Heart right ventricle (tissue), 16 donors: ENCODE data around the gene NUDT17. TPM values are rescaled to one million over a fixed set of nuclear protein-coding genes. Genes with fewer than 3 reads are reported as not detected.
A peak's percentile ranks its signal among the peaks of the same experiment; 100 is the strongest.

Experiments
- ATAC-seq, 8 donors: fragments of 200-7000 bp; cut with Tn5 transposase; one replicate each; pipeline ENCODE4 v1.9.1; 2020; ENCODE audit warnings: mild to moderate bottlenecking in 8 of 8, moderate library complexity in 8 of 8, moderate number of reproducible peaks in 1 of 8
- DNase-seq, 2 donors: peaks; one replicate each; pipeline ENCODE4 v3.0.0-alpha.2; 2020
- H3K27ac ChIP-seq, 10 donors: fragments of 200-600 bp; sonication (generic) in 2 of 10; one replicate each; pipeline versions ENCODE4 v1.5.0 to v1.8.0; 2020 to 2022; ENCODE audit warnings: mild to moderate bottlenecking in 3 of 10
- H3K27me3 ChIP-seq, 7 donors: fragments of 200-600 bp; one replicate each; pipeline ENCODE4 v1.8.0; 2021 to 2022; ENCODE audit warnings: mild to moderate bottlenecking in 2 of 7
- H3K36me3 ChIP-seq, 9 donors: fragments of 200-600 bp; sonication (generic) in 1 of 9; one replicate each; pipeline versions ENCODE4 v1.5.0 to v1.8.0; 2020 to 2022; ENCODE audit warnings: mild to moderate bottlenecking in 2 of 9
- H3K4me1 ChIP-seq, 9 donors: fragments of 200-600 bp; sonication (generic) in 1 of 9; one replicate each; pipeline versions ENCODE4 v1.5.0 to v1.8.0; 2020 to 2022; ENCODE audit warnings: mild to moderate bottlenecking in 4 of 9
- H3K4me3 ChIP-seq, 10 donors: fragments of 200-600 bp; sonication (generic) in 2 of 10; one replicate each; pipeline versions ENCODE4 v1.5.0 to v1.8.0; 2020 to 2022; ENCODE audit warnings: mild to moderate bottlenecking in 7 of 10, moderate library complexity in 2 of 10
- H3K9me3 ChIP-seq, 11 donors: fragments of 200-600 bp in 10 of 11; sonication (generic) in 2 of 11; one replicate each; pipeline versions ENCODE4 v1.5.0 to v1.8.0; 2013 to 2022; ENCODE audit warnings: mild to moderate bottlenecking in 2 of 11, control low read depth in 1 of 11, moderate library complexity in 1 of 11
- WGBS, 2 donors: extraction: QIAGEN DNeasy Blood & Tissue Kit; methylation state at CpG; one replicate each; pipeline ENCODE4 v1.1.7; 2013; ENCODE audit warnings: inconsistent platforms in 1 of 2; 5-methylcytosine and 5-hydroxymethylcytosine counted together
- intact Hi-C, 10 donors: fragments of 100-400 bp; cut with DNase I; formaldehyde crosslinking; loops; one replicate each; pipeline versions ENCODE4 v1.11.1 to v1.14.2; 2022
- polyA plus RNA-seq, 2 donors: library from polyadenylated mRNA; stranded (reverse); fragments of 200-250 nt; gene quantifications; one replicate each; pipeline ENCODE4 v1.2.3, GENCODE V29; 2013
- total RNA-seq, 10 donors: library from RNA; stranded (reverse); fragmentation: NEBNext Ultra II Directional in 3 of 10; extraction: Animal tissue kit (Norgen Biotek cat#: 25700) in 3 of 10; gene quantifications; one replicate each; pipeline versions ENCODE4 v1.2.1 to v1.2.4, GENCODE V29; 2021 to 2023
- TF ChIP-seq, protein P1 (sequence below), 9 donors: fragments of 200-600 bp; sonication (generic) in 2 of 9; IDR thresholded peaks; one replicate each; pipeline versions ENCODE4 v1.5.0 to v1.8.0; 2021 to 2022; ENCODE audit warnings: antibody characterized with exemption in 9 of 9, mild to moderate bottlenecking in 5 of 9, moderate library complexity in 1 of 9
- donor health status: Arrhythmogenic right ventricular cardiomyopathy.
- donor health status: ischemic (EF 13 %, LVEDD 7.1; RV severe dilation, severe dysfunction).
- donor health status: healthy with polysubstance abuse.
- donor health status: DM: no; HTN: yes; CAD: no.
- donor health status: DM: no; HTN: no; CAD: no.
- donor health status: ischemic (EF 25% LVEDD 6.9; RV normal size, moderate dysfunction).
- donor health status: ischemic (EF 25% LVEDD 5.7; RV mildly dilated, moderate dysfunction).
- donor health status: healthy.
- donor health status: DM: yes; HTN: yes; CAD: no.
- donor health status: Ischemic cardiomyopathy.
- donor health status: ischemic (EF 35%, LVEDD 5.7; RV mildly dilated, moderate dysfunction).
- donor health status: nonischemic (EF 11% LVEDD 7.7; RV severe dilation, severe dysfunction).
- donor health status: DM: yes; HTN: yes; CAD: no.
- donor health status: PGD.
- donor health status: ischemic (EF 29% LVEDD 5.4; RV normal size, mild dysfunction).
- donor health status: nonischemic (EF 23%, LVEDD 6.1; RV moderate dilation, normal function).

The NUDT17 gene
- total and polyA plus RNA-seq, 12 donors, result 0.75 to 4.9 (median 3.6) TPM

DNA sequence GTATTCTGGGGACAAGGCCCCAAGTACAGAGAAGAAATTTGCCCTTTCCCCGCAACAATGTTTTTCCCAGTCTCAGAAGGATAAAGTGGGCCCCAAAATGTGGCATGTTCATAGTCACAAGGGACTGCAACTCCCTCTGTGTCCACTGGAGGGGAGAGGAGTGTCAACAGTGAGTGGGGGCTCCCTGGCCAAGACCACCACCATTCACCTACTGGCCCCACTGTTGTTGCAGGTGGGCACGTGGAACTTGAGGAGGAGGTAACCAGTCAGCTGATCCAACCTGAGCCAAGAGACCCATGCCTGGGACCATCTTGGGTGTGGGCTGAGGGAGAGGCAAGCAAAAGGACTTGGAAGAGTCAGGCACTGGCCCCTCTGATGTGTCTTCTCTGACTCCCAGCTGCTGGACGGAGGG, 777 bp downstream of the NUDT17 start:
- DNase-seq (peak in 1 of 2 donors; percentile 13), ATAC-seq (peak; percentile 35 to 72 (median 54))
- no peaks in the 10 kb centered on the region for H3K27me3 ChIP-seq
- peaks cover 0 to 66% (median 39%) of the 10 kb centered on the region in 9 donors for H3K36me3 ChIP-seq
- intact Hi-C loops, result loop anchor here in 8 of 10 donors (5.0 to 10.0 kb wide), 9 partner anchors 61 to 171 kb away; partner anchors contain the start of genes ITGA10 (in 3 of the 8) and PEX11B (in 3 of the 8)
- 66 to 74% methylated on average over 3 of the region's 3 CpGs for WGBS, 2 donors
- peak overlapping the region in 9 of 10 donors; percentile 48 to 86 (median 81) for H3K27ac ChIP-seq
- peaks cover 0 to 19% (median 16%) of the 10 kb centered on the region in 9 donors for H3K4me1 ChIP-seq
- H3K4me3 ChIP-seq, result peak overlapping the region in 9 of 10 donors; percentile 40 to 69 (median 65)
- TF ChIP-seq, protein P1, sequence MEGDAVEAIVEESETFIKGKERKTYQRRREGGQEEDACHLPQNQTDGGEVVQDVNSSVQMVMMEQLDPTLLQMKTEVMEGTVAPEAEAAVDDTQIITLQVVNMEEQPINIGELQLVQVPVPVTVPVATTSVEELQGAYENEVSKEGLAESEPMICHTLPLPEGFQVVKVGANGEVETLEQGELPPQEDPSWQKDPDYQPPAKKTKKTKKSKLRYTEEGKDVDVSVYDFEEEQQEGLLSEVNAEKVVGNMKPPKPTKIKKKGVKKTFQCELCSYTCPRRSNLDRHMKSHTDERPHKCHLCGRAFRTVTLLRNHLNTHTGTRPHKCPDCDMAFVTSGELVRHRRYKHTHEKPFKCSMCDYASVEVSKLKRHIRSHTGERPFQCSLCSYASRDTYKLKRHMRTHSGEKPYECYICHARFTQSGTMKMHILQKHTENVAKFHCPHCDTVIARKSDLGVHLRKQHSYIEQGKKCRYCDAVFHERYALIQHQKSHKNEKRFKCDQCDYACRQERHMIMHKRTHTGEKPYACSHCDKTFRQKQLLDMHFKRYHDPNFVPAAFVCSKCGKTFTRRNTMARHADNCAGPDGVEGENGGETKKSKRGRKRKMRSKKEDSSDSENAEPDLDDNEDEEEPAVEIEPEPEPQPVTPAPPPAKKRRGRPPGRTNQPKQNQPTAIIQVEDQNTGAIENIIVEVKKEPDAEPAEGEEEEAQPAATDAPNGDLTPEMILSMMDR (IDR thresholded peaks at IDR 0.05), result peak; percentile 15 to 65 (median 49)
- no peaks in the 10 kb centered on the region for H3K9me3 ChIP-seq

DNA sequence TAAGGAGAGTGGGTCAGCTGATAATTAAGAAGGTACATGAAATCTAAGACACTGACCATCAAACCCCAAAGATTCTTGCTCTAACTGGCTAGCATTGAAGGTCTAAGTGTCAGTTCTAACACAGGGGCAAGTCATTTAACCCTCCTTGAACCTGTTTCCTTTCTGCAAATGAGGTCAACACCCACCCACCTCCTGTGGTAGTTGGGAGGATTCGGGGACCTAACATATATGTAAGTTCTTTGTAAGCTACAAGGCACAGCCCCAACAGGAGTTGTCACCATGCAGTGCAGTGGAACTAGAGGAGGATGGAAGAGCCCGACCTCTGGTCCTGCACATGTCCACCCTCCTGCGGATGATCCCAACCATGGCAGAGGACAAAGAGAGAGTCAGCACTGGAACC, 2.4 kb downstream of the NUDT17 start:
- 76% methylated on average over 3 of the region's 3 CpGs for WGBS, 2 donors
- peaks cover 0 to 66% (median 33%) of the 10 kb centered on the region in 9 donors for H3K36me3 ChIP-seq
- DNase-seq, result no peak

GRCh38 chr1:145849356-145850160, 4.1 kb downstream of the NUDT17 start:
- Histone ChIP-seq H3K27me3 (no peaks in the 10 kb centered on the region), H3K36me3 (peaks cover 0 to 73% (median 48%) of the 10 kb centered on the region in 9 donors), H3K4me3 (no peak overlapping the region), H3K9me3 (no peaks in the 10 kb centered on the region), H3K4me1 (peaks cover 0 to 17% (median 14%) of the 10 kb centered on the region in 9 donors), H3K27ac (peak overlapping the region in 1 of 10 donors; percentile 15)
- no peak for DNase-seq
- no peak for ATAC-seq
- WGBS, 2 donors, result 71 to 77% methylated on average over 15 of the region's 15 CpGs
- TF ChIP-seq, protein P1 (IDR thresholded peaks at IDR 0.05), result peak in 7 of 9 donors; percentile 6 to 45 (median 32)
- intact Hi-C loops, result loop anchor here in 8 of 10 donors (5.0 to 10.0 kb wide), 9 partner anchors 63 to 168 kb away; partner anchors contain the start of genes ITGA10 (in 3 of the 8) and PEX11B (in 3 of the 8)

More for the DNA sequence above, 2.4 kb downstream of the NUDT17 start:
- intact Hi-C loops, result loop anchor here in 8 of 10 donors (5.0 to 10.0 kb wide), 9 partner anchors 63 to 169 kb away; partner anchors contain the start of genes ITGA10 (in 3 of the 8) and PEX11B (in 3 of the 8)
- no peak overlapping the region for H3K4me3 ChIP-seq
- H3K4me1 ChIP-seq, result peaks cover 0 to 19% (median 16%) of the 10 kb centered on the region in 9 donors
- no peak for ATAC-seq
- TF ChIP-seq, protein P1 (IDR thresholded peaks at IDR 0.05), result no peak
- H3K27me3 ChIP-seq, result no peaks in the 10 kb centered on the region
- H3K27ac ChIP-seq, result no peak overlapping the region
- no peaks in the 10 kb centered on the region for H3K9me3 ChIP-seq

DNA sequence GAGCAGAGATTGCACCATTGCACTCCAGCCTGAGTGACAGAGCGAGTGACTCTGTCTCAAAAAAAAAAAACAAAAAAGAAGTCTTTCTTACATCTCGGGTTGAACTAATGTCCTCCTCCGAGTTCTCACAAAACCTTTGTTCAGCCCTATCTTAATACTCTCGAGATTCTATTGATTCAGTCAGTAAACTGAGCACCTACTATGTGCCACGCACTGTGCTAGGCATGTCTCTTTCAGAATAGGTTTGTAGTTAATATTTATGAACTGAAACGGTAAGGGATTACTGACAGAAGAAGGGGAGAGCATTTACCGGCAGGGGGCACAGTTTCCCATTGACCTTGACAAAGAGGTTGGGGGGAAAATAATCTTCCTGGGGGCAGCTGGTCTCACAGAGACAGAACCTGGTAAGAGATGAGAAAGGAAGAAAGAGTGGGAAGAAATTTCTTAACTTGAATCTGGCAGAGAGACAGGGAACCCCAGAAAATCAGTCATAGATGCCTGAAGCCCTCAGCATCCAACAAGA, 10.1 kb downstream of the NUDT17 start:
- no peak overlapping the region for H3K27ac ChIP-seq
- peaks cover 0 to 64% (median 48%) of the 10 kb centered on the region in 9 donors for H3K36me3 ChIP-seq
- 88 to 91% methylated on average over 7 of the region's 7 CpGs for WGBS, 2 donors
- no peaks in the 10 kb centered on the region for H3K27me3 ChIP-seq
- peaks cover 8 to 22% (median 17%) of the 10 kb centered on the region in 9 donors for H3K4me1 ChIP-seq
- intact Hi-C loops, result loop anchor here in 4 of 10 donors (5.0 kb wide), 4 partner anchors 37 to 117 kb away; partner anchors contain the start of genes ITGA10 (in 2 of the 4) and PEX11B (in 1 of the 4)
- TF ChIP-seq, protein P1 (IDR thresholded peaks at IDR 0.05), result peak in 1 of 9 donors; percentile 9
- no peak for DNase-seq
- no peak for ATAC-seq
- H3K9me3 ChIP-seq, result no peaks in the 10 kb centered on the region
- no peak overlapping the region for H3K4me3 ChIP-seq
